ENCODE measurements around the gene STIM2.

The STIM2 gene

DNA sequence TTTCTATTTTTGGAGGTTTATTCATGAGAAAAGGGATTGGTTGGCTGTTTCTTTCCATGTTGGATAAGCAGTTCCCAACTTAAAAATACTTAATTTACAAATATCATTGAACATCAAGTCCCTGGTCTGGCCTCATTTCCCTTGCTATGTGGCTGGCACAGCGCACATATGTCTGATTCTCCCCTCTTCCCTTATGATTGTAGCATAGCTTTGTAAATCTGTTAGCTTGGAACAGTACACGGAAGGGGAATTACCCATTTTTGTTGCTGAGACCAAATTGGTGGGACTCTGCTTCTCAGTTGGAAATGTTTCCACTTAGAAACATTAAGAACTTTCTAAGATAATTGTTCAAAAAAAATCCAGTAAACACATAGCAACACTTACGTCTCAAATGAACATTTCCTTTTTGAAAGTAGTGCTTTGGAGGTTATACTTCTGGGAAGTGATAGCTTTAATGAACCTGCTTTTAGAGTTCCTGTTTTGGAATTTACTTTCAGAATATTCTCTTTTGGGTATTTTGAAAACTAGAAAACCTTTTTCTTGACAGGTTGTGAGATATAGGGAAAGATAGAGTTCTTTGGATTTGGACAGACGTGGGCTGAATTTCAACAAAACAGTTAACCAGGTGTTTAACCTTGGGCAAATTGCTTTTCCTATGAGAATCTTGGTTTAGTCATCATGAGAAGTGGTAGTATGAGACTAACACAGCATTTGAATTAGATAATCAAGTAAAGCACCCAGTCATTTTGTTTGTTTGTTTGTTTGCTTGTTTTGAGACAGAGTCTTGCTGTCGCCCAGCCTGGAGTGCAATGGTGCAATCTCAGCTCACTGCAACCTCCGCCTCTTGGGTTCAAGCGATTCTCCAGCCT is 47.3 kb downstream of the STIM2 start:
- DNase-seq: no peak

DNA sequence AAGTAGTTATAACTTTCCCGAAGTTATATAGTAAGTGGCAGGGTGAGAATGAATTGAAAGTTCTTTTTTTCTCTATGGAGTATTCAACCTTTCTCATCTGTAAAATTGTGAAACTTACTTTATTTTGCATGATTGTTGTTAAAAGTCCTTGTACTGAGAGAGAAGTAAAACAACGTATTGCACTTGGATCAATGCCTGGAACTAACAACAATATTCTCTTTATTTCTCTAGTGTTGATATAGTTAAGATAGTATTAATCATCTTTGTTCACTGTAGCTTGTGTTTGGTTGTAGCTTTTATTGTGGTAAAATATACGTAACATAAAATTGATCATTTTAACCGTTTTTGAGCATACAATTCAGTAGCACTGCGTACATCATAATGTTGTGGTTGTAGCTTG is 48.7 kb downstream of the STIM2 start:
- no peak for DNase-seq

DNA sequence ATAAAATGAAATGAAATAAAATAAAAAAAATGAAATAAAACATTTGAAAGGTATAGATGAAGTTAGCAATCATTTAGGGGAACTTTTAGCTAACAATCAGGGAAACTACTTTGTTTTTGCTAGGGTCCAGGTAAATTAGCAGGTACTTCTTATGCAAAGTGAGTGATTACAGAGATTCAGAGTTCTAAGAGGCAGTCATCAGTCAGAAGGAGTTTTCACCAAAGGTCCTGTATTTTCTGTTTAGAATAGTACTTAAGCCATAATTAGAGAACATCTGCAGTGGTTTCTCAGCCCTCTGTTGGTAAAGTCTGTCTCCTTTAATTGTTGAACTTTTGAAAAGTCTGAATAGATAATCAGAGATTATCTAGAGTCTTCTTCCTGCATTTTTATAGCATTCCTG is 50.6 kb downstream of the STIM2 start:
- no peak for DNase-seq

DNA sequence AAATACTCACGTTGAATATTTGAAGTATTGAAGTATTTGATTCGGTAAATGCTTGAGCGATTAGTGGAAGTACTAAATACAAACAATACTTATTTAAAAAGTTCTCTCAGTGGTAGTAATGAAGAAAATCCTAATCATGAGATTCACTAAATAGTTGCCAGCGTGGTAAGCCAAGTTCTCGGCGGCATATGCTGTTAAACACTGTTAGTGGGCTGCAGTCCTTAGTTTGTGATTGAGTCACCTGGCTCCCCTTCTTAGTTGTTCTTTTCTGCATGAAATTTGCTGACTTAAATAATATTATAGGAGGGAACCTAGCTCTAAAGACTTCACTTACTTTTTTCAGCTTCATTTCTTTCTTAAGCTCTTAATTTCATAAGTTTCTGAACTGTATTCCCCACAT is 51.4 kb downstream of the STIM2 start:
- DNase-seq: no peak

DNA sequence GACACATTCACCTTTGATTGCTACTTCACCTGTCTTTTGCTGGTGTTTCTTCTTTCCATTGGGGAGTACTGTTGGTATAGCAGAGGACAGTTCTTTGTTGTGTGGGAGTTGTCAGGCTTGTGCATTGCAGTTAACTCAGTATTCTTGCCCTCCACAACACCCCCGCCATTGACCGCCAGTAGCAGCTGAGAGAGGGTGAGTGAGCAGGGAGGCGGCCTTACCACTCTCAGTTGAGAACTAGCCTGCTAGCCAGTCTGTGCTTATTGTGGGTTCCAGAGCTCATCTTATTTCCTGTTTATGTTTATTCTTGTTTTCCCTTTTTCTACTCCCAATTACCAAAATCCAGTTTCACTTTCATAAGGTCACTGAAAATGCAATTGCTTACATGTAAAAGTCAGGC is 52.2 kb downstream of the STIM2 start:
- no peak for DNase-seq

DNA sequence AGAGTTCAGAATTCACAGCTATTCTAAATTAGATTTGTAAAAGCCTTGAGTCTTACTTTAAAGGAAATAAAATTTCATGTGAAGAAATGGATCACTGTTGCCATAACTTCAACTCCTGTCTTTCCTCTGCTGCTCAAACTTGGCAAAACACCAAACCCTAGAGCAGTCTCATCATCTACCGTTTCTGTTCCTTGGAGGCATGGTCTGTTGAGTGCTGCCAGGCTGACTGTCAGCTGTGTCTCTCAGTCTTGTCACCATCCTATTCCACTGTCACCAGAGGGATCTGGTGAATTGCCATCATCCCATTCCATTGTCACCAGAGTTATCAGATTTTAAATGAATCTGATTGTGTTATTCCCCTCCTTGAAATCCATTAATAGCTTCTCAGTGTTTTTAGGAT is 55.6 kb downstream of the STIM2 start:
- peak; percentile 17 for DNase-seq

DNA sequence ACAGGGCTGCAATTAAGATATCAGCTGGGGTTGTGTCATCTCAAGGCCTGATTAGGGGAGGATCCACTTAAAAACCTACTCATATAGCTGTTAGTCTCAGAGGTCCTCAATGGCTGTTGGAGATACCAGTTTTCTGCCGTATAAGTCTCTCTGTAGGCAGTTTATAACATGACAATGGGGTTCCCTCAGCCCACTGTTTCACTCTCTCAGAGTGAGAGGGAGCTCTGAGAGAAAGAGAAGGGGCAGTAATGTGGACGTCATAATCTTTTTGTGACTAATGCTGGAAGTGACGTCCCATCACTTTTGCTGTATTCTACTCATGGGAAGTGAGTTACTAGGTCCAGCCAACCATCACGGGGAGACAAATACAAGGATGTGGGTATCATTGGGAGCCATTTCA is 70.3 kb downstream of the STIM2 start:
- DNase-seq: no peak

DNA sequence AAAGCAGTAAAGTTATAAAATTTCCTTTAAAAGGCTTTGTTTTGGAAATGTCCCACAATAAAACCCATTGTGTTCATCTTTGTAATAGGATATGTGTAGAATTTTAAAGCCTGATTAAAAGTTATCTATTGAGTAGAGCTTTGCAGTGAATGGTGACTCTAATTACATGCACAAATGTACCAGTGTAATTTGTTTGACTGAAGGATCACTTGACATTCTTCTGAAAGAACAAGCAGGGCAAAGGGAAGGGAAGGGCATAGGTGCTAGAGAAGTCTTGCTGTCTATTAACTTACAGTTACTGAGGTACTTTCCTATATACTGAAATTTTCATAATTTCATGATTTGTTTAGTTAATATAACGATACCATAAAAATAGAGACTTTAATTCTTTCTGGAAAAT is 70.8 kb downstream of the STIM2 start:
- no peak for DNase-seq

DNA sequence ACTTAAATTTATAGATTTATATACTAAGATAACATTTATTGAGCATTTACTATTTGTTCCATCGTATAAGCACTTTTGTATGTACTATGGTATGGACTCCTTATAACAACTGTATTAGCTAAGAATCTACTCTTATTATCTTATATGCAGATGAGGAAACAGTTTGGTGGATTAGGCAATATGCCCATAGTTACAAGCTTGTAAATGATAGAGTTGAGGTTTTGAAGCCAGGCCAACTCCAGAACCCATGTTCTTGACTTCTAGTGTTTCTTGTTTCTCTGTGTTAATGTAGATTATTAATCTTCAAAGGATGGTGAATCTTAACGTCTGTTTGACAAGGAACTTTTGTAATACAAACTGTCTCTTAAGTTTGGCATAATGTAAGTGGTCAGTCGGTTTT is 71.3 kb downstream of the STIM2 start:
- no peak for DNase-seq

DNA sequence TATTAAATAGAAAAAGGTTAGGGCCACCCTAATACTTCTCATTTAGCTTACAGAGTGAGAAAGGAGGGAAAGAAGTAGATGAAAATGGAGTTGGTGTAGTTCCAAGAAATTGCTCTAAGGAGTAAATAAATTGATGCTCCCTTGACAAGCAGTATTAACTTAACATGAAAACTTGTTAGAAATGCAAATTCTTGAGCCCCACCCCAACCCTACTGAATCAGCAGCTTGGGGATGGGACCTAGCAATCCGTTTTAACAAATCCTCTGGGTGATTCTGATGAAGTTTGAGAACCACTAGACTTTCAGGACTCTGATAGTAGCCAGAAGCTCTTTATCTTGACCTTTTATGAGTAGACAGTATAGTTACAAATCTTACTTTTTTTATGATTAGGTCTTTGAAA is 74.8 kb downstream of the STIM2 start:
- no peak for DNase-seq

DNA sequence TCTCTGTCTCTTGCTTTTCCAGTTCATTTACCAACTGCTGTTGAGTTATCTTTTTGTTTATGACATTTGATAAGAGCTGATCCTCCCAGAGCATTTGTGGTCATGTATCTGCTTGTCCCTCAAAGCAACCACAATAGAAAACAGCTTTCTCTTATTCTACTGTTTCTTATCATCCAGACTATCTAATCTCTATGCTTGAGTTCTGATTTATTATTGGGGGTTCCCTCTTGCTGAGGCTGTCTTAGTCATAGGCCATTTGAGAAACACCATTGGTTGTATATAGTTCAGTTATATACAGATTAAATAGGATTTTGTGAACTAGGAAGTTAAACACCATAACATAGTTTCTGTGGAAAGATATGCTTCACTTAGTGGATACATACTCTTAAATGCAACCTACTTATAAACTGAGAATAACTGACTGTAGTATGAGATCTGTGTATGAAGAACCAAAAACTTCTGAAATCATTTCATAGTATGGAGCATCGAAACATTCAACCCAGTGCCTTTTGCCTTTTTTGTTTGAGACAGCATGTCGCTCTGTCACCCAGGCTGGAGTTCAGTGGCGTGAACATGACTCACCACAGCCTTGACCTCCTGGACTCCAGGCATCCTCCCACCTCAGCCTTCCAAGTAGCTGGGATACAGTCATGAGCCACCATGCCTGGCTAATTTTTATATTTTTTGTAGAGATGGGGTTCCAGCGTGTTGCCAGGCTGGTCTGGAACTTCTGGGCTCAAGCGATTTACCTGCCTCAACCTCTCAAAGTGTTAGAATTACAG is 75.8 kb downstream of the STIM2 start:
- no peak for DNase-seq

DNA sequence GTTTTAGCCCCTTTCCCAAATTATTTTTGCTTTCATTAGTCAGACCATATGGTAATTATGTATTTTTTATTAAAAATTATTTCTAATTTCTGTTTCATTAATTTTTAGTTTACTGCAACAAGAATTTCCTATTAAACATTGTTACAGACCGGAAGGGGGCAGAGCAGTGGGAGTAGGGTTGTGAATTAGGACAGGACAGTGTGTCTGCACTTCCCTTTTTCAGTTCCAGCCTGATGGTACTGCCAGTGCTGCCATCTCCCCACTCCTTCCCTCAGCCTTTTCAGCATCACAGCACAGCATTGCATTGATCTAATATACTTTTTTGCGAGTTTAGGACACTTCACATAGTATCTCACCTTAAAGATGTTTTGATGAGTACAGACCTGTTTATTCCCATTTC is 76.5 kb downstream of the STIM2 start:
- DNase-seq: no peak

DNA sequence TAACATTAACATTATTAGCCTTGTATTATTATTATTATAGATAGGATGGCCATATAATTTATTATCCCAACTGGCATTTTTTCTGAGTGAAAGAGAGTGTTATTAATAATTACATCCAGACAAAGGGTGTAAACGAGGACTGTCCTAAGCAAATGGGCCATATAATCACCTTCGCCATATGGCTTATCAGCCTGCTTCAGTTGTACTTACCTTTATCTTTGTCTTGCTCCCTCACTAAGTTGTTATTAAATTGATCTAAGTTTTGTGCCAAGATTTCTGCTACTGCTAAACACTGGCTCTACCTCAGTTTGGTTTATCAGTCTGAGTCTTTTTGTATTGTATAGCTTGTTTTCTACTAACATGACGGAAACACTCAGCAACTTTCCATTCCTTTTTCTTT is 76.9 kb downstream of the STIM2 start:
- no peak for DNase-seq

DNA sequence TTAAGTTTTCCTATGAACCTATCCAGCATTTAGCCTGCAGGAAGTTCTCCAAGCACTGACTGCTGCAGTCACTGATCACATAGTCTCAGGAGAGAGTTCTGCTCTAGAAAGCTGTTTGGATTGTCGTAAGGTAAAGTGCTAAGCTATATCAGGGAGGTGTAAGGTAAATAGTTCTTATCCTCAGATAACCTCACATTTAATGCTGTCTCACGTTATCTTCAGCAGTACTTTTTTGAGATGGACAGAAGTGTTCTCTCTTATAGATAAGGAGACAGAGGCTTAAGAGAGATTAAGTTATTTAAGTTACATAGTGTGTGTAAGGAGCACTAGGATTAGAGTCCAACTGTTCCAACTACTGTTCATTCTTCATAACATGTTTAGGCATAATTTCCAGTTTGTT is 77.9 kb downstream of the STIM2 start:
- no peak for DNase-seq

DNA sequence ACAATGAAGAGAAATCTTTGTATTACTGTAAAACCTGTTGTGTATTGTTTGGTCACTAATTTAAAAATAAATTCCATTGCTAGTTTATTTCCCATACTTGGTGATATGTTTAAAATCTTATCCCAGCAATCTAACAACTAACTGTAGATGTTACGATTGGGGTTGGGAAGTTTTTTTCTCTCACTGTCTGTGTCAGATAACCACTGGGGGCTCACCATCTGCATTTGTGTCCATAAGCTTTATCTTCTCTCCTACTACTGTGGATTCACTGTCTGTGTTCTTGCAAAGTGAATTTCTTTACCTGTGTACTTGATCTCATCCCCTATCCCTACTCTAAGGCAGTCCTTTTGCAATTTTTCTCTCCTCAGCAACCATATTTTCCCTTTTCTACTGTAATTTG is 81.3 kb downstream of the STIM2 start:
- no peak for DNase-seq

DNA sequence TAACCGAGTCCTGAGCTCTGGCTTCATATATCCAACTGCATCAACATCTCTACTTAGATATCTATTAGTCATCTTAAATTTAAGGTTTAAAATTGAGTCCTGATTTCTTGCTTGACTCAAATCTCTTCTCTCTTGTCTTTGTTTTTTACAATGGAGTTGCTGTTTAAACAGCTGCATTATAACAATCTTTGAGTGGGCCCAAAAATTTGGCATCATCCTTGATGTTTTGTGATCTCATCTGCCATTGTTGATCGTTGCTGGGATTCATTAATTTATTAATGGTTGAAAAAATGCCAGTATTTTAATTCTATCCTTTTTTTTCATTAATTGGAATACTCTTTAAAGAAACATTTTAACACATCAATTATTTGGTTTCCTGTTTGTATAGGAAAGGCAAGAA is 82.2 kb downstream of the STIM2 start:
- DNase-seq: no peak

DNA sequence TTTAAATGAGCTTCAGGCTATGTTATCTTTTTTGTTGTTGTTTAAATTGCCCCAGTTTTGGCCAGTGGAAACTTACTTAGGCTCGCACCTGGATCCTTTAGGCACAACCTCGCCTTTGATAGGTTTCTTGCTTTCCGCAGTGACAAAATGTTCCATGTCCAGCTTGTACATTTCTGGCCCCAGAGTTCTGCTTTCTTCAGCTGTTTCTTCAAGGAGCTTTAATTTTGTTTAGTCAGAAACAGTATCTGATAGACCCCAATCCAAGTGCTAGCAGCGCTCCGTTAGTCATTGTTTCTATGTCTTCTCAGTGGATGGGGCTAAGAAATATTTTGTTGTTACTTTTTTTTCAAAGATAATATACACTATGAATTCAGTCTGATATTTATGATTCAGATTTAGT is 82.8 kb downstream of the STIM2 start:
- DNase-seq: no peak

DNA sequence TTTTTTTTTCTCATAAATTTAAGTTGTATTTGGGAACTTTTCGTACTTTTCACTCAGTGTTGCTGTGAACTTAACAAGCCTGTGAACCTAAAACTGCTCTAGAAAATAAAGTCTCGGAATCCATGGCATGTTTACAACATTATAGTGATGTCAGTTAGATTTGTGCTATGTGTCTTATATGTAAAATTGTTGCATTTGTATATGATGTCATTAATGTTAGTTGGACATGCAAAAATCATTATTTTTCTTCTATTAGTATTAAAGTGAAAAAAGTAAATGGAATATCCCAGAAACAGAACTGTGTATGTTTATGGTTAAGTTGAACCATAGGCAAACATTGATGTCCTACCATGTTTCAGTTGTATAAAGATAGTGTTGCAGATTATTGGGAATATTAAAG is 85.2 kb downstream of the STIM2 start:
- DNase-seq: no peak

DNA sequence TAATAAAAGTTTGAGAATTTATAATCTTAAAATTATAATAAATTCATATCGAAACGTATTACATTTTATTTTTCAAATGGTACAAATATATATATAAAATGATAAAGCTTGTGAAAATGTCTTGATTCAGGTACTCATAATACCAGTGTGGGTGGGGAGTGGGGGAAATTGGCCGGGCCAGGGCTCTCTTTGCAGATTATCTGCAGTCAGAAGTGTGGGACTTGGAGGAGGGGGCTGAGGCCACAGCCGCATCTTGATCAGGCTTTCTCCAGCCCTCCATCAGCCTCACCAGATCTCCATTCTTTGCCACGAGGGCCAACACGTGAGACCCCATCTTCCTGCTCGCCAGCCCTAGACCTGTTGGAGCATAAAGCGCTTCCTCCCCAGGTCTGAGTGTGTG is 86.7 kb downstream of the STIM2 start:
- DNase-seq: no peak

DNA sequence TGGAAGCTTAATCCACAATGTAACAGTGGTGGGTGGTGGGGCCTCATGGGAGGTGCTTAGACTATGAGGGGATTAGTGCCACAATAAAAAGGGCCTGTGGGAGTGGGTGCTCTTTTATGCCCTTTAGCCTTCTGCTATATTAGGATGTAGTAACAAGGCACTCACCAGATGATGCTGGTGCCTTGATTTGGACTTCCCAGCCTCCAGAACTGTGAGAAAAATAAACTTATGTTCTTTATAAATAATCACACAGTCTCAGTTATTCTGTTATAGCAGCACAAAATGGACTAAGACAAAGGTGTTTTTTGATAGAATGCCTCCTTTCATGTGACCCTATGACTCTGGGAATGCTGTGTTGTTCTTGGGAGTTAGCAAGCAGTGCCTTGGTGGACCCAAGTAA is 89.8 kb downstream of the STIM2 start:
- DNase-seq: no peak

DNA sequence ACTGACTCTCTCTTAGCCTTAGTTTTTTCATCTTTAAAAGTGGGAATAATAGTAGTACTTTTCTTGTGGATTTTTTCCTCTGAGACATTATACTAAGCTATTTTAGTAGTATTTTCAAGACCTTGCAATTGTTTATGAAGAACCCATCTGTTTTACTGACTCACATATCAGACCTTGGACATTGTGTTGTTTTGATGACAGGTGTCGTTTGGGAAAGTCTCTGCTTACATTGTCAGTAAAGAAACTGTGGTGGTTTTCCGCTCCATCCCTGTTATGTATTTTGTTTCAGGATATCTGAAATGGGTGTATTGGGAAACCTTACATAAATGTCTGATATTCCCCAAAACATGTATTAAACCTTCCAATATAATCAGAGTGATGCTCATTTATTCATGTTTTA is 92.2 kb downstream of the STIM2 start:
- DNase-seq: no peak

DNA sequence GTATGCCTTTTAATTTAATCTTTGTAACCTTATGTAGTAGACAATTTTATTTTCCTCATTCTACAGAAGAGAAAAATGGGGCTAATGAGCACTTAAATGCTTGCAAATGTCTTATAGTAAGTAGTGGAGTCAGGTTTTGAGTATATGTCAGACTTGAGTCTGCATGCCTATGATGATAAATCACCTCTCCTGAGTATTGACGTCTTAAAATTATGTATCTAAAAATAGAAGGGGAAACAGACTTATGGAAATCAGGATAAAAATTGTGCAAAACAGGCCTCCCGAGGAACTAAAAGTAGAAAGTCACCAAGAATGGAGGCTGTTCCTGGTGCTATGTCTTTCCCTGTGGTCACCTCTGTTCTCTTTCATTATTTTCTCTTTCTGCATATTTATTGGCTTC is 92.7 kb downstream of the STIM2 start:
- DNase-seq: no peak

DNA sequence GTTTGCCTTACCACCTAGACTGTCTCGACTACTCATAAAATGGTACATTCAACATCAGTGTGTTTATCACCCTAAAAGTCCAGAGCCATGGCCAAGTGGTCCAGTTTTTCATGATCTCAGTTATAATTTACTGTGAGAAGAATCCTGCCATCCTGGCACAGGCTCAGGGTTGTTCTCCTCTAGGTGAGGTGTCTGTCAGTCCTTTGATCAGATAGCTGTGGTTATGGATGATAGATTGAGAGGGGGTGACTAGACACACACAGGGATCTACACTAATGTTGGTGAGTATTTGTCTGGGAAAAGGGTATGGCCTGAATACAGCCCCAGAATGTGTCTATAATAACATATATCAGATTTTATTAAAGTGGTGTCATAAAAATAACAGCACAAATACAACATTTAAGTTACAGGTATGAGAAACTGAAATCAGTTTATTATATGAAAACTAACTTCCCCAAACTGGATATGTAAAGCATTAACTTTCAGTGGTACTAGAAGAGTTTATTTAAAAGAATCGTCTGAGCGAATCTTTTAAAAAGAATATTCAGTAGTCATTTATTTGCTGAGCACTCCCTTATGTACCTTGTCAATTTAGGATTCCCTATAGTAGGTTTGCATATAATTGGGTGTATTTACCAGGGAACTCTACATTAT is 93.3 kb downstream of the STIM2 start:
- DNase-seq: no peak

DNA sequence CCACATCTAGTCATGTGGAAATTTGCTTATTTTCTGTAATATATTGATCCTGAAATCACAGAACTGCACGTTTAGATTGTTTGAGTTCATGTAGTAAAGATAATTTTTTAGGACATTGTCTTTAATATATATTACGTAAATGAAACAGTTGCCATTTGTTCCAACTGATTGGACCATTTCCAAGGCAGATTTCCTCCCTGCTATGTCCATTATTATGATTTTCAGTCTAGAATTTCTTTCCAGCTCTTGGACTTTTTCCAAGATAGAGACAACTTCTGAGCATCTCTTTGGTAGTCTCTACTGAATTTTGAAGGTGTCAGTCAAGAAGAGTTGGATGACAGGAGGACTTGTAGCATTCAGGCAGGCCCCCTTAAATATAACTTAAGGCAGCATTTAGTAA is 94.6 kb downstream of the STIM2 start:
- no peak for DNase-seq

Measured in fibroblast of skin of abdomen (primary cell).